KOPT-K1 (cell line): ENCODE data around the gene MAN1A2.
"Not testable (repeated sequence)": the region's sequence is repeated elsewhere in the genome, so short reads cannot be mapped to it uniquely, and the experiment has no call there.

Experiments
- H3K27ac ChIP-seq: fragments of 200-600 bp; sonication (generic); 2 replicates; pipeline ENCODE4 v1.5.1; 2016; ENCODE audit warnings: antibody characterized with exemption, mild to moderate bottlenecking, low read depth, low read length; ENCODE audit not compliant: poor library complexity, severe bottlenecking
- H3K36me3 ChIP-seq: fragments of 200-600 bp; sonication (generic); 2 replicates; pipeline ENCODE4 v1.5.1; 2017; ENCODE audit warnings: antibody characterized with exemption, mild to moderate bottlenecking, low read length, moderate library complexity; ENCODE audit not compliant: insufficient read depth
- H3K9me3 ChIP-seq: fragments of 200-600 bp; sonication (generic); 2 replicates; pipeline ENCODE4 v1.5.1; 2017; ENCODE audit warnings: antibody characterized with exemption, low read length, mild to moderate bottlenecking; ENCODE audit not compliant: insufficient read depth, poor library complexity, severe bottlenecking

Gene MAN1A2

GRCh38 chr1:117346206-117346928 is 20.9 kb upstream of the MAN1A2 start:
- H3K9me3 ChIP-seq, result no peaks in the 10 kb centered on the region
- no peak overlapping the region for H3K27ac ChIP-seq
- H3K36me3 ChIP-seq, result no peaks in the 10 kb centered on the region

DNA sequence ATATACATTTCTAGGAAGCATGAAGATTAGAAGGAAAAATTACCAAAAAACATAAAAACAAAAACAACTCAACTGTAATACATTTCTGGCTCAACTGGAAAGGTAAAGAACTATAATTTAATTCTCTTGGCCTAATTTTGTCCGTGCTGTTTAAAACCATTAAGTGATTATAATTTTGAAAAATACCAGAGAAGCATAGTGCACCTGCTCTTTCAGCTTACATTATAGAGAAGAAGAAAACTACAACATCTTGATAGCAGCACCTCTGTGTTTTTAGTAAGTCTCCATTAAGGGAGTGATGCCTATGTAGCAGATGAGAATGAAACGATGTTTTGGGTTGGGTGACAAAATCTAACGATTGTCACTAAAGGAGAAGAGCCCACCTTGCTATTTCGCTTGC is 19.3 kb upstream of the MAN1A2 start:
- Histone ChIP-seq H3K9me3 (no peaks in the 10 kb centered on the region), H3K36me3 (no peaks in the 10 kb centered on the region), H3K27ac (no peak overlapping the region)

- not testable (repeated sequence) for H3K9me3 ChIP-seq, H3K36me3 ChIP-seq
Measured at GRCh38 chr1:117352695-117353094, 14.6 kb upstream of the MAN1A2 start.

DNA sequence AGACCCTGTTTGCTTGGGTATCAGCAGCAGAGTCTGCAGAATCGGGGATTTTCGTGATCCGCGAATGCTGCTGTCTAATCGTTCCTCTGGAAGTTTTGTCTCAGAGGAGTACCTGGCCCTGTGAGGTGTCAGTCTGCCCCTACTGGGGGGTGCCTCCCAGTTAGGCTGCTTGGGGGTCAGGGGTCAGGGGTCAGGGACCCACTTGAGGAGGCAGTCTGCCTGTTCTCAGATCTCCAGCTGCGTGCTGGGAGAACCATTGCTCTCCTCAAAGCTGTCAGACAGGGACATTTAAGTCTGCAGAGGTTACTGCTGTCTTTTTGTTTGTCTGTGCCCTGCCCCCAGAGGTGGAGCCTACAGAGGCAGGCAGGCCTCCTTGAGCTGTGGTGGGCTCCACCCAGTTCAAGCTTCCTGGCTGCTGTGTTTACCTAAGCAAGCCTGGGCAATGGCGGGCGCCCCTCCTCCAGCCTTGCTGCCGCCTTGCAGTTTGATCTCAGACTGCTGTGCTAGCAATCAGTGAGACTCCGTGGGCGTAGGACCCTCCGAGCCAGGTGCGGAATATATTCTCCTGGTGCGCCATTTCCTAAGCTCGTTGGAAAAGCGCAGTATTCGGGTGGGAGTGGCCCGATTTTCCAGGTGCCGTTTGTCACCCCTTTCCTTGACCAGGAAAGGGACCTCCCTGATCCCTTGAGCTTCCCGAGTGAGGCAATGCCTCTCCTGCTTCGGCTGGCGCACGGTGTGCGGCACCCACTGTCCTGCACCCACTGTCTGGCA is 9.2 kb upstream of the MAN1A2 start:
- not testable (repeated sequence) for H3K36me3 ChIP-seq, H3K27ac ChIP-seq

More at GRCh38 chr1:117352695-117353094, 14.6 kb upstream of the MAN1A2 start:
- not testable (repeated sequence) for H3K27ac ChIP-seq

DNA sequence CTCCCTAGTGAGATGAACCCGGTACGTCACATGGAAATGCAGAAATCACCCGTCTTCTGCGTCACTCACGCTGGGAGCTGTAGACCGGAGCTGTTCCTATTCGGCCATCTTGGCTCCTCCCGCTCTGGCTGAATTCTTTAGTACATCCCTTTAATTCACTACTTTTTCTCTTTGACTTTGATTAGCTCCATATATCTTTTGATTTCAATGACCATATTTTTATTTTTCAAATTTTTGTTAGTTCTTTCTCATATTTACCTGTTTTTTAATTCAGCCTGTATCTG is 8.7 kb upstream of the MAN1A2 start:
- H3K27ac ChIP-seq, H3K9me3 ChIP-seq, H3K36me3 ChIP-seq: not testable (repeated sequence)

More for the DNA sequence above, 9.2 kb upstream of the MAN1A2 start:
- not testable (repeated sequence) for H3K9me3 ChIP-seq

- H3K36me3 ChIP-seq, result no peaks in the 10 kb centered on the region
- H3K9me3 ChIP-seq, result no peaks in the 10 kb centered on the region
- H3K27ac ChIP-seq, result no peak overlapping the region
Measured at GRCh38 chr1:117359561-117360289, 7.5 kb upstream of the MAN1A2 start.

- Histone ChIP-seq H3K9me3 (no peaks in the 10 kb centered on the region), H3K36me3 (no peaks in the 10 kb centered on the region), H3K27ac (no peak overlapping the region)
Measured at GRCh38 chr1:117362986-117363385, 4.3 kb upstream of the MAN1A2 start.

DNA sequence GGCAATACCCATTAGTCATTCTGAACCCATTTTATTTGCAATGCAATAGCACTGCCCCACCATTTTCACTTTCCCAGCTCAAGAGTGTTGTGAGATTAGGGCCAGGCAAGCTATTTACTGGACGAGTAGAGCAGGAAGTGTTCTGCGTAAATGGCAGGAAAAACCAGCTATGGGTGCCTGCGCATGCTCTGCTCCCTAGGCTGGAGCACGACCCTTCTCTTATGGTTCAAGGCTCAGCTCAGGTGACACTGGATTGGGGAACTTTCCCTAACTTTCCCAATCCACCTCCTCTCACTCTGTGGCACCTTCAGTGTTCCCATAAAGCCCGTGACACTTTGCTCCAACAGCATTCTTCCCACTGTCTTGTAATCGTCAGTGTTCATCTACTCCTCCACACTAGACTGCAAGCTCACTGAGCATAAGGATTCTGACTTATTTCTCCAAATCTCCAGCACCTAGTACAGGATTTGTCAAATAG is 3.6 kb upstream of the MAN1A2 start:
- Histone ChIP-seq H3K27ac (no peak overlapping the region), H3K9me3 (no peaks in the 10 kb centered on the region), H3K36me3 (no peaks in the 10 kb centered on the region)

GRCh38 chr1:117364240-117364639 is 3.0 kb upstream of the MAN1A2 start:
- Histone ChIP-seq H3K9me3 (no peaks in the 10 kb centered on the region), H3K27ac (no peak overlapping the region), H3K36me3 (no peaks in the 10 kb centered on the region)

- H3K9me3 ChIP-seq, result no peaks in the 10 kb centered on the region
- no peaks in the 10 kb centered on the region for H3K36me3 ChIP-seq
- H3K27ac ChIP-seq, result peak overlapping the region; percentile 89
Measured at GRCh38 chr1:117365350-117366176, 1.7 kb upstream of the MAN1A2 start.

DNA sequence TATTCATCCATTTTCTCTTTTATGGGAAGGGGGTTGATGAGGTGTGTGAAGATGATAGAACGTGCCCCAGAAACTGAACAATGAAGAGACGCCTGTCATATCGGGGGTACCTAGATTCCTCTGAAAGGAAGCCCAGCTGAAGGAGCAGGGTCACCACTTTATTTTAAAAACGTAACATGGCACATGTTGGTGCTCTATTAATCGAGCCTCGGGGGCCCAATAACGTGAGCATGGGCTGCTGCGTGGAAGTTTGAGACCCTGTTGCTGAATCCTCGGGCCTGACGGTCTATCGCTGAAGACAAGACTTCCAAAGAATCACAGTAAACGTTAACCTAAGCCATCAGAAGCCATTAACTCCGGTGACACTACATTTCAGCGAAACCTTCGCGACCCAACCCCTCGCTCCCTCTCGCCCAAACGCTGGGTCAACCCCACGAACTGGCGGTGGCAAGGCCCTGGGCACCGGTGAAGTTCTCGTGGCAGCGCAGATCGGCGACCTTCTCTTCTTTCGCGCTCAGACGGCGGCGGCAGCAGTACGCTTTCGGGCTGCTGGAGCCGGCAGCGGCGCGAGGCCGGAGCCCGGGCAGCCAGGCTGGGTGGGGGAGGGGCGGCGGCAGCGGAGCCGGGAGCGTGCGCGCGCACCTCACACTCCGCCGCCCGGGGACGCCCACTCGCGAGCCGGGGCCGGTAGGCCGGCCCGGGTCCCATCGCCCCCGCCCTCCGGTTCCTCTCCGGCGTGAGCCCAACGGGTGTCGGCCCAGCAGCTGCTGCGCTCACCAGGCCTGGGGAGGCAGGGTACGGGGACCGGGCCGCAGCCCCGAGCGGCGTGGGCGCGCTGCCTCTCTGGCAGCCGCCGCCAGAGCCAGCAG is 838 bp upstream of the MAN1A2 start:
- Histone ChIP-seq H3K9me3 (no peaks in the 10 kb centered on the region), H3K36me3 (no peaks in the 10 kb centered on the region), H3K27ac (peak overlapping the region; percentile 89)

DNA sequence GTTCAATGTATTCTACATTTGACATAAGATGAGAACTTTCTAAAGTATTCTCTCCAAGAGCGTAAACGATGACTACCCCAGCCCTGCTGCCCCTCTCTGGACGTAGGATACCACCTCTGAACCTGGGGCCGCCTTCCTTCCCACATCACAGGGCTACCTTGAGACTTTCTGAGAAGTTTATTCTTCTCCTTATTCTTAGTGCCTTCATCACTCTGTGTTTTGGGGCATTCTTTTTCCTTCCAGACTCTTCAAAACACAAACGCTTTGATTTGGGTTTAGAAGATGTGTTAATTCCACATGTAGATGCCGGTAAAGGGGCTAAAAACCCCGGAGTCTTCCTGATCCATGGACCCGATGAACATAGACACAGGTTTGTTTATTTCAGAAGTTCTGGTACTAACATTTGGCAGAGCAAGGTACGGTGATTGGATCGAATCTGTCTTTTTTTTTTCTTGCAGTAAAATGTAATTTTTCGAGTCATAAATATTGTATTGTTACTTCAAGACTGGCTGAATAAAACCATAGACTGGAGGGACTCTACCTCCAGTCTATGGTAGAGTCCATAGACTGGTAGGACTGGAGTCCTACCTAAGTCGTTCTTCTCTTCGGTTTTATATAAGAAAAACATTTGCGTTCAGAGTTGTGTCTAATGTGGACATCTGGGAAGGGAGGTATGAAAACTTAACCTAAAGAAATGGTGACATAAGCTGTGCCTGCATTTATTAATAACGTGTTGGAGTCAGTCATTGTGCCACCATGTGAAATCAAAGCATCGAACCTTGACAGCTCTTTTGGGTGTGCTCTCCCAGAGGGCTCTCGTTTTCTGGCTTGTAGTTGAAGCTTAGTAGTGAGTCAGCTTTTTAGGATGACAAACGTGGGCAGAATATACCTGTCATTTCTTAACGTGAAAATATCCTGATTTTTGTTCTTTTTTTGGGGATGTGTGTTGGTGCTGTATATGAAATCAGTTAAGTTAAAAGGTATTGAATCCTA is 1.2 kb downstream of the MAN1A2 start:
- 0 out of 2 replicates have a peak, but pooled peaks cover 3% of the 10 kb centered on the region for H3K36me3 ChIP-seq
- no peaks in the 10 kb centered on the region for H3K9me3 ChIP-seq
- peak overlapping the region; percentile 89 for H3K27ac ChIP-seq

DNA sequence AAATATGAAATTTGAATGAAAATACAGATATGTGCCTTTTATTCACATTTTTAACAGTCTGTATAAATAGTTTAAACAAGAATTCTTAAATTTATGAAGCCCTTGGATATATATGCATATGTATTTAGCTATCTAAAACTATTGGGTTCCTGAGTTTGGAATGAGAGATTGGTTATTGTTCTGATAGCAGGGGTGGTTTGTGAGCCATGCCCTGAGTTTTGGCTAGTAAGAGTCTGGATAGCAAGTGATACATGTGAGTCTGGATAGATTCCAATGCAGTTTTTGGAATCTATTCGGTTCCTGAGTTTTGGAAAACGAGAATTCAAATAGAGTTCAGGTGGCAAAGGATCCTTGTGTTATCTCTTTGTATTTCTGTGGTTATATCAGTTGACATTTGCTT is 2.8 kb downstream of the MAN1A2 start:
- Histone ChIP-seq H3K27ac (no peak overlapping the region), H3K36me3 (0 out of 2 replicates have a peak, but pooled peaks cover 3% of the 10 kb centered on the region), H3K9me3 (no peaks in the 10 kb centered on the region)
